Epithelial cell of esophagus (primary cell): ENCODE results near the gene PRMT1.

Experiments
- DNase-seq: peaks from one replicate; pipeline ENCODE4 v3.0.0; 2010; ENCODE audit warnings: low read depth
- H3K4me3 ChIP-seq: 2 replicates; pipeline ENCODE4 v1.5.1; 2011; ENCODE audit warnings: mild to moderate bottlenecking, low read length, control low read depth
- CTCF ChIP-seq: IDR thresholded peaks from 2 replicates; pipeline ENCODE4 v1.5.1; 2011; ENCODE audit warnings: low read depth, mild to moderate bottlenecking, low read length, control low read depth, inconsistent platforms; ENCODE audit not compliant: insufficient read depth; ENCODE audit errors: missing control alignments

The PRMT1 gene

GRCh38 chr19:49658139-49658517, 18.9 kb upstream of the PRMT1 start:
- H3K4me3 ChIP-seq: no peak overlapping the region
- TF ChIP-seq CTCF: no peak
- no peak for DNase-seq

GRCh38 chr19:49658566-49659442, 18.3 kb upstream of the PRMT1 start:
- DNase-seq: no peak
- no peak for TF ChIP-seq CTCF
- H3K4me3 ChIP-seq: no peak overlapping the region

- TF ChIP-seq CTCF: no peak
- H3K4me3 ChIP-seq: no peak overlapping the region
- DNase-seq: no peak
These were observed 16.6 kb upstream of the PRMT1 start for GRCh38 chr19:49660338-49660961.

GRCh38 chr19:49662011-49662410, 15.1 kb upstream of the PRMT1 start:
- no peak overlapping the region for H3K4me3 ChIP-seq
- no peak for DNase-seq
- TF ChIP-seq CTCF: no peak

- no peak for DNase-seq
- H3K4me3 ChIP-seq: no peak overlapping the region
- TF ChIP-seq CTCF: no peak
These were observed 13.8 kb upstream of the PRMT1 start for GRCh38 chr19:49663224-49663623.

- DNase-seq: peak; percentile 96
- peak overlapping the region; percentile 98 for H3K4me3 ChIP-seq
- peak; percentile 27 for TF ChIP-seq CTCF
These were observed 12.7 kb upstream of the PRMT1 start for GRCh38 chr19:49664171-49665035.
